Measurements from ENCODE around the gene NDUFAB1.

GRCh38 chr16:23609929-23610328 lies 13.8 kb upstream of the NDUFAB1 start:
- no peak for TF ChIP-seq CTCF (IDR thresholded peaks at IDR 0.05)
- no peak for TF ChIP-seq POLR2A (IDR thresholded peaks at IDR 0.05)
